SK-N-SH (cell line): ENCODE results near the gene TRAM2. TPM values are rescaled to one million over a fixed set of nuclear protein-coding genes. Genes with fewer than 3 reads are reported as not detected.
A peak's percentile ranks its signal among the peaks of the same experiment; 100 is the strongest.

Experiments
- CTCF ChIA-PET: fragments of 300-600, 350-600 bp; formaldehyde crosslinking; extraction: SDS; loops from one replicate; lab custom pipeline; 2021; lab: Yijun Ruan, JAX
- POLR2A ChIA-PET: fragments of 350-600 bp; sonication (Branson Sonifier 250); formaldehyde crosslinking; extraction: SDS; loops from one replicate; lab custom pipeline; 2020; ENCODE audit warnings: antibody characterized with exemption, inconsistent platforms; lab: Yijun Ruan, JAX
- DNase-seq: peaks from one replicate; pipeline ENCODE4 v3.0.0; 2012
- H2AFZ ChIP-seq: fragments of 200-600 bp; sonication (generic); 2 replicates; pipeline ENCODE4 v1.8.1; 2016; ENCODE audit warnings: antibody characterized with exemption, mild to moderate bottlenecking, low read depth
- H3F3A ChIP-seq: fragments of 200-600 bp; sonication (generic); replicated peaks from 2 replicates; pipeline ENCODE3; 2016; ENCODE audit warnings: antibody characterized with exemption, mild to moderate bottlenecking; ENCODE audit not compliant: insufficient read depth
- H3K27ac ChIP-seq, 2 experiments: fragments of 200-500 bp in 1 of 2; fragments of 200-600 bp in 1 of 2; sonication (Bioruptor generic) in 1 of 2; sonication (generic), shearing (Covaris generic) in 1 of 2; 2 replicates each; pipeline versions ENCODE4 v1.5.1 to v1.6.1; 2014 to 2016; ENCODE audit warnings: low read depth in 2 of 2, inconsistent platforms in 1 of 2, low read length in 1 of 2, mild to moderate bottlenecking in 1 of 2, mixed read lengths in 1 of 2
- H3K27me3 ChIP-seq: fragments of 200-600 bp; sonication (generic), shearing (Covaris generic); 2 replicates; pipeline ENCODE4 v1.6.1; 2016; ENCODE audit warnings: mixed run types; ENCODE audit not compliant: insufficient read depth
- H3K36me3 ChIP-seq, 2 experiments: fragments of 200-500 bp in 1 of 2; fragments of 200-600 bp in 1 of 2; sonication (Bioruptor generic) in 1 of 2; sonication (generic) in 1 of 2; replicated peaks in 1 of 2; 2 replicates each; pipeline versions ENCODE3 to v1.5.1; 2014 to 2016; ENCODE audit warnings: low read length in 1 of 2, mild to moderate bottlenecking in 1 of 2; ENCODE audit not compliant: insufficient read depth in 2 of 2, control insufficient read depth in 1 of 2
- H3K4me1 ChIP-seq, 2 experiments: fragments of 200-500 bp in 1 of 2; fragments of 200-600 bp in 1 of 2; sonication (Bioruptor generic) in 1 of 2; sonication (generic), shearing (Covaris generic) in 1 of 2; 2 replicates each; pipeline versions ENCODE4 v1.5.1 to v1.6.1; 2014 to 2016; ENCODE audit warnings: low read depth in 1 of 2, low read length in 1 of 2, mixed run types in 1 of 2; ENCODE audit not compliant: insufficient read depth in 2 of 2, control insufficient read depth in 1 of 2
- H3K4me2 ChIP-seq: fragments of 200-600 bp; sonication (generic), shearing (Covaris generic); 2 replicates; pipeline ENCODE4 v1.6.1; 2017; ENCODE audit warnings: mixed run types
- H3K4me3 ChIP-seq, 2 experiments: fragments of 200-500 bp in 1 of 2; fragments of 200-600 bp in 1 of 2; sonication (Bioruptor generic) in 1 of 2; sonication (generic), shearing (Covaris generic) in 1 of 2; 2 replicates each; pipeline versions ENCODE4 v1.5.1 to v1.8.1; 2014 to 2016; ENCODE audit warnings: low read depth in 2 of 2, inconsistent platforms in 1 of 2, low read length in 1 of 2, mild to moderate bottlenecking in 1 of 2, mixed read lengths in 1 of 2, moderate library complexity in 1 of 2
- H3K79me2 ChIP-seq: fragments of 200-600 bp; sonication (generic); 2 replicates; pipeline ENCODE4 v1.8.1; 2017; ENCODE audit warnings: mild to moderate bottlenecking; ENCODE audit not compliant: insufficient read depth
- H3K9ac ChIP-seq: fragments of 200-600 bp; sonication (generic); 2 replicates; pipeline ENCODE4 v1.6.1; 2017; ENCODE audit warnings: mixed run types
- H3K9me2 ChIP-seq: fragments of 200-600 bp; sonication (generic); 2 replicates; pipeline ENCODE4 v1.6.1; 2017; ENCODE audit warnings: mixed run types
- H3K9me3 ChIP-seq: fragments of 200-600 bp; sonication (generic); 2 replicates; pipeline ENCODE4 v1.6.1; 2017; ENCODE audit warnings: mixed run types, mild to moderate bottlenecking, moderate library complexity
- H4K20me1 ChIP-seq: fragments of 200-600 bp; sonication (generic); 2 replicates; pipeline ENCODE4 v1.6.1; 2017; ENCODE audit warnings: mild to moderate bottlenecking, mixed run types; ENCODE audit not compliant: insufficient read depth
- FOSL2 ChIP-seq: IDR thresholded peaks from 2 replicates; pipeline ENCODE4 v1.4.0; 2012; ENCODE audit warnings: low read depth, mild to moderate bottlenecking, moderate library complexity, borderline replicate concordance
- FOXJ3 ChIP-seq: sonication (generic); formaldehyde crosslinking; IDR thresholded peaks from 2 replicates; pipeline ENCODE4 v1.5.1; 2020; ENCODE audit warnings: mild to moderate bottlenecking, missing genetic modification reagents
- FOXM1 ChIP-seq: IDR thresholded peaks from 2 replicates; pipeline ENCODE4 v1.4.0; 2012; ENCODE audit warnings: low read depth, mild to moderate bottlenecking
- MEF2A ChIP-seq: IDR thresholded peaks from 2 replicates; pipeline ENCODE4 v1.4.0; 2012; ENCODE audit warnings: low read depth, borderline replicate concordance
- NFIC ChIP-seq: IDR thresholded peaks from 2 replicates; pipeline ENCODE4 v1.4.0; 2012; ENCODE audit warnings: borderline replicate concordance
- POLR2AphosphoS5 ChIP-seq: IDR thresholded peaks from 2 replicates; pipeline ENCODE4 v1.6.1; 2012; ENCODE audit warnings: low read depth, low read length
- RXRA ChIP-seq: IDR thresholded peaks from 2 replicates; pipeline ENCODE4 v1.4.0; 2012; ENCODE audit warnings: low read depth, mild to moderate bottlenecking, borderline replicate concordance
- SMC3 ChIP-seq: IDR thresholded peaks from 2 replicates; pipeline ENCODE4 v1.6.1; 2012; ENCODE audit warnings: low read depth, low read length, improper control_type of control experiment
- TAF1 ChIP-seq: IDR thresholded peaks from 2 replicates; pipeline ENCODE4 v1.6.1; 2012; ENCODE audit warnings: low read depth, mild to moderate bottlenecking, low read length, moderate library complexity, borderline replicate concordance
- TEAD4 ChIP-seq: IDR thresholded peaks from 2 replicates; pipeline ENCODE4 v1.4.0; 2012; ENCODE audit warnings: mild to moderate bottlenecking, borderline replicate concordance; ENCODE audit not compliant: insufficient read depth
- WGBS: methylation state at CpG from one replicate; pipeline ENCODE4 v1.1.6; 2017; ENCODE audit warnings: low lambda C conversion rate; 5-methylcytosine and 5-hydroxymethylcytosine counted together
- polyA plus RNA-seq, 3 experiments: library from polyadenylated mRNA; depleted of rRNA; stranded (reverse); fragments of >200 nt; gene quantifications; 2 replicates each; pipeline ENCODE4 v1.2.3, GENCODE V29; 2012
- TF ChIP-seq, protein P1 (sequence below): IDR thresholded peaks from 2 replicates; pipeline ENCODE4; 2012
- TF ChIP-seq, protein P2 (sequence below): IDR thresholded peaks from 2 replicates; pipeline ENCODE4 v1.6.1; 2012; ENCODE audit warnings: mild to moderate bottlenecking, low read depth, low read length, moderate library complexity
- TF ChIP-seq, protein P3 (sequence below): fragments of 150-350 bp; IDR thresholded peaks from 2 replicates; pipeline ENCODE4 v1.6.1; 2016; ENCODE audit warnings: mild to moderate bottlenecking, low read depth, low read length
- TF ChIP-seq, protein P4 (sequence below): fragments of 150-350 bp; IDR thresholded peaks from 2 replicates; pipeline ENCODE4 v1.6.1; 2017; ENCODE audit warnings: antibody characterized with exemption, low read length, low read depth, borderline replicate concordance
- TF ChIP-seq, protein P5 (sequence below): fragments of 200-600 bp; sonication (generic); IDR thresholded peaks from 2 replicates; pipeline ENCODE4 v1.6.1; 2017; ENCODE audit warnings: antibody characterized with exemption, mild to moderate bottlenecking, moderate library complexity

The TRAM2 gene
- polyA plus RNA-seq, 1 of the 3 experiments (the other 2 are of a cell fraction), result 26.4 TPM

DNA sequence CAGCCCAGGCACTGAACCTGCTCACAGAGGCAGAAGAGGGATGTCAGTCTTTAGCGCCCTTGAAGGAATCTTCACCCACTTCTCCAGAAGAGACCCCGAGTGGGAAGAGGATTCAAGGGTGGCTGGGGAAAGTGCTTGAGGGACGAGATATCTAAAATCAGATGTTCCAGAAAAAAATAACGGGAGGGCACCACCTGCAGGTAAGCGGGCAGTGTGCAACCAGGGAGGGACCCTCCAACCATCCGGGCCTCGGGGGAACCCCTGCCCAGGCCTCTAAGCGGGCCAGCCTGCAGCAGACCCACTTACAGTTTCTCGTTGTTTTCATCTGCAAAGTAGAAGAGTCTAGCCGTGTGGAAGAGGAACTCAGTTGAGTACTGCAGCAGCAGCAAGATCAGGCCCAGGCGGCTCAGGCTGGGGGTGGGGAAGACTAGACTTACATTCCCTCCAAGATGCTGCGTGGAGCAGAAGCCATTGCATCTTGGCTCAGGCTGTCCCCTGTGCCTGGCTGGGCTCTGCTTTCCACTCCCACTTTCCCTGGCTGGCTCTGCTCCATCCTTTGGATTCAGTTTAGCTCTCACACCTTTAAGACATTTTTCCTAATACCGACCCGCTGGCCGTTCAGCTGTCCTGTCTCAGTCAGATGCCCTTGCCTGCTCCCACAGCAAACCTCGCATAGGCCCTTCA, 71.0 kb downstream of the TRAM2 start:
- Histone ChIP-seq H3K9ac (no peak overlapping the region), H2AFZ (no peak overlapping the region), H3K79me2 (peaks cover 13% of the 10 kb centered on the region; the same call in 1 of the 2 replicates), H3K27ac (no peak overlapping the region; a peak in 1 of 4 replicates), H3K4me1 (peaks cover 18 to 34% of the 10 kb centered on the region in 2 experiments; a peak in 3 of 4 replicates), H3K27me3 (no peaks in the 10 kb centered on the region), H3F3A (peaks cover 30% of the 10 kb centered on the region), H3K4me3 (no peak overlapping the region), H3K4me2 (no peak overlapping the region), H3K9me3 (no peaks in the 10 kb centered on the region), H3K36me3 (peaks cover 60 to 74% of the 10 kb centered on the region in 2 experiments), H4K20me1 (no peaks in the 10 kb centered on the region), H3K9me2 (no peaks in the 10 kb centered on the region)
- TF ChIP-seq TAF1 (no peak), TEAD4 (no peak), MEF2A (no peak), RXRA (no peak), NFIC (no peak), FOXJ3 (CRISPR knock-in tag) (no peak), FOSL2 (no peak), FOXM1 (no peak), POLR2AphosphoS5 (no peak), SMC3 (no peak)
- TF ChIP-seq, protein P1, sequence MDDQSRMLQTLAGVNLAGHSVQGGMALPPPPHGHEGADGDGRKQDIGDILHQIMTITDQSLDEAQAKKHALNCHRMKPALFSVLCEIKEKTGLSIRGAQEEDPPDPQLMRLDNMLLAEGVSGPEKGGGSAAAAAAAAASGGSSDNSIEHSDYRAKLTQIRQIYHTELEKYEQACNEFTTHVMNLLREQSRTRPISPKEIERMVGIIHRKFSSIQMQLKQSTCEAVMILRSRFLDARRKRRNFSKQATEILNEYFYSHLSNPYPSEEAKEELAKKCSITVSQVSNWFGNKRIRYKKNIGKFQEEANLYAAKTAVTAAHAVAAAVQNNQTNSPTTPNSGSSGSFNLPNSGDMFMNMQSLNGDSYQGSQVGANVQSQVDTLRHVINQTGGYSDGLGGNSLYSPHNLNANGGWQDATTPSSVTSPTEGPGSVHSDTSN, result no peak
- TF ChIP-seq, protein P2, sequence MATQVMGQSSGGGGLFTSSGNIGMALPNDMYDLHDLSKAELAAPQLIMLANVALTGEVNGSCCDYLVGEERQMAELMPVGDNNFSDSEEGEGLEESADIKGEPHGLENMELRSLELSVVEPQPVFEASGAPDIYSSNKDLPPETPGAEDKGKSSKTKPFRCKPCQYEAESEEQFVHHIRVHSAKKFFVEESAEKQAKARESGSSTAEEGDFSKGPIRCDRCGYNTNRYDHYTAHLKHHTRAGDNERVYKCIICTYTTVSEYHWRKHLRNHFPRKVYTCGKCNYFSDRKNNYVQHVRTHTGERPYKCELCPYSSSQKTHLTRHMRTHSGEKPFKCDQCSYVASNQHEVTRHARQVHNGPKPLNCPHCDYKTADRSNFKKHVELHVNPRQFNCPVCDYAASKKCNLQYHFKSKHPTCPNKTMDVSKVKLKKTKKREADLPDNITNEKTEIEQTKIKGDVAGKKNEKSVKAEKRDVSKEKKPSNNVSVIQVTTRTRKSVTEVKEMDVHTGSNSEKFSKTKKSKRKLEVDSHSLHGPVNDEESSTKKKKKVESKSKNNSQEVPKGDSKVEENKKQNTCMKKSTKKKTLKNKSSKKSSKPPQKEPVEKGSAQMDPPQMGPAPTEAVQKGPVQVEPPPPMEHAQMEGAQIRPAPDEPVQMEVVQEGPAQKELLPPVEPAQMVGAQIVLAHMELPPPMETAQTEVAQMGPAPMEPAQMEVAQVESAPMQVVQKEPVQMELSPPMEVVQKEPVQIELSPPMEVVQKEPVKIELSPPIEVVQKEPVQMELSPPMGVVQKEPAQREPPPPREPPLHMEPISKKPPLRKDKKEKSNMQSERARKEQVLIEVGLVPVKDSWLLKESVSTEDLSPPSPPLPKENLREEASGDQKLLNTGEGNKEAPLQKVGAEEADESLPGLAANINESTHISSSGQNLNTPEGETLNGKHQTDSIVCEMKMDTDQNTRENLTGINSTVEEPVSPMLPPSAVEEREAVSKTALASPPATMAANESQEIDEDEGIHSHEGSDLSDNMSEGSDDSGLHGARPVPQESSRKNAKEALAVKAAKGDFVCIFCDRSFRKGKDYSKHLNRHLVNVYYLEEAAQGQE, result no peak
- TF ChIP-seq, protein P3, sequence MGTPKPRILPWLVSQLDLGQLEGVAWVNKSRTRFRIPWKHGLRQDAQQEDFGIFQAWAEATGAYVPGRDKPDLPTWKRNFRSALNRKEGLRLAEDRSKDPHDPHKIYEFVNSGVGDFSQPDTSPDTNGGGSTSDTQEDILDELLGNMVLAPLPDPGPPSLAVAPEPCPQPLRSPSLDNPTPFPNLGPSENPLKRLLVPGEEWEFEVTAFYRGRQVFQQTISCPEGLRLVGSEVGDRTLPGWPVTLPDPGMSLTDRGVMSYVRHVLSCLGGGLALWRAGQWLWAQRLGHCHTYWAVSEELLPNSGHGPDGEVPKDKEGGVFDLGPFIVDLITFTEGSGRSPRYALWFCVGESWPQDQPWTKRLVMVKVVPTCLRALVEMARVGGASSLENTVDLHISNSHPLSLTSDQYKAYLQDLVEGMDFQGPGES, result no peak
- TF ChIP-seq, protein P4, sequence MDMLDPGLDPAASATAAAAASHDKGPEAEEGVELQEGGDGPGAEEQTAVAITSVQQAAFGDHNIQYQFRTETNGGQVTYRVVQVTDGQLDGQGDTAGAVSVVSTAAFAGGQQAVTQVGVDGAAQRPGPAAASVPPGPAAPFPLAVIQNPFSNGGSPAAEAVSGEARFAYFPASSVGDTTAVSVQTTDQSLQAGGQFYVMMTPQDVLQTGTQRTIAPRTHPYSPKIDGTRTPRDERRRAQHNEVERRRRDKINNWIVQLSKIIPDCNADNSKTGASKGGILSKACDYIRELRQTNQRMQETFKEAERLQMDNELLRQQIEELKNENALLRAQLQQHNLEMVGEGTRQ, result no peak
- TF ChIP-seq, protein P5, sequence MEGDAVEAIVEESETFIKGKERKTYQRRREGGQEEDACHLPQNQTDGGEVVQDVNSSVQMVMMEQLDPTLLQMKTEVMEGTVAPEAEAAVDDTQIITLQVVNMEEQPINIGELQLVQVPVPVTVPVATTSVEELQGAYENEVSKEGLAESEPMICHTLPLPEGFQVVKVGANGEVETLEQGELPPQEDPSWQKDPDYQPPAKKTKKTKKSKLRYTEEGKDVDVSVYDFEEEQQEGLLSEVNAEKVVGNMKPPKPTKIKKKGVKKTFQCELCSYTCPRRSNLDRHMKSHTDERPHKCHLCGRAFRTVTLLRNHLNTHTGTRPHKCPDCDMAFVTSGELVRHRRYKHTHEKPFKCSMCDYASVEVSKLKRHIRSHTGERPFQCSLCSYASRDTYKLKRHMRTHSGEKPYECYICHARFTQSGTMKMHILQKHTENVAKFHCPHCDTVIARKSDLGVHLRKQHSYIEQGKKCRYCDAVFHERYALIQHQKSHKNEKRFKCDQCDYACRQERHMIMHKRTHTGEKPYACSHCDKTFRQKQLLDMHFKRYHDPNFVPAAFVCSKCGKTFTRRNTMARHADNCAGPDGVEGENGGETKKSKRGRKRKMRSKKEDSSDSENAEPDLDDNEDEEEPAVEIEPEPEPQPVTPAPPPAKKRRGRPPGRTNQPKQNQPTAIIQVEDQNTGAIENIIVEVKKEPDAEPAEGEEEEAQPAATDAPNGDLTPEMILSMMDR, result no peak; the same call in 1 of the 2 replicates
- WGBS, result 90% methylated on average over 15 of the region's 16 CpGs
- CTCF ChIA-PET, result interaction anchor here (1.0 to 1.3 kb wide), 2 partner anchors 10 to 105 kb away, joined by 4 read pairs; no protein-coding TSS in a partner anchor
- DNase-seq, result peak; percentile 43
- POLR2A ChIA-PET, result no interaction called here
